ENCODE measurements around the gene CHST12. TPM values are rescaled to one million over a fixed set of nuclear protein-coding genes. Genes with fewer than 3 reads are reported as not detected.

CHST12 gene
- total RNA-seq, 1 experiment from 2014 or later, result 19.3 TPM

DNA sequence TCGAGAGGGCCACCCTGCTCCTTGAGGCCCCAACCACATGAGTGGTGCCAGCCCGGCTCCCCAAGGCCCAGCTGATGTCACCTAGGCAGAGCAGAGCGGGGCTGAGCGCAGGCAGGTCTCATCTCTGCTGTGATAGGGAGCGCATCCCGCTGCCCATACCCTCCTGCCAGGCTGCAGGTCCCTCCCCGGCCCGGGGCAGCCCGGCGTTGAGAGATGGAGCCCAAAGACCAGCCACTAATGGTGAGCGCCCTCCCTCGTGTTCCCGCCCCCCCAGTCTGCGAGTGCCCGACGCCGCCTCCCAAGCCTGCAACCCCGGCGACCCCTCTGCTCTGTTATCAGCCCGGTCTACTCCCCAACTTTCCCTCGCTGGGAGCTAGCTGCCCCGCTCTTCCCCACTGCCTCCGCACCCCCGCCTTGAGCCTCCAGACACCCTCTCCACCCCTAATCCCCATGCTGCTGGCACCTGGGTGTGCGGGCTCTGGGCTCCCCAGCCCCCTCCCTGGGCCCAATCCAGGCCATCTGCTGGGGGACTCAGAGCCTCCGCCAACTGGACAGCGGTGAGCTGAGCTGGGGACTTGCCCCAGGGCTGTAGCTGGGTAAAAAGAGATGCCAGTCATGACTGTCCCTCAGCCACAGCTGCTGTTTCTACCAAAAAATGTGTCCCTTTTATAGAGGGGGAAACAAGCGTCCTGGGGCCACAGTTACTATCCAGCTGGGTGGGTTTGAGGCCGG lies 19.7 kb upstream of the CHST12 start:
- Histone ChIP-seq H2BK120ac (ENCODE audit: low read depth, low read length, poor library complexity, severe bottlenecking) (no peak overlapping the region), H2AK5ac (ENCODE audit: insufficient read length, low read length) (no peak overlapping the region), H3K4me2 (ENCODE audit: insufficient read depth, insufficient read length, low read length) (no peak overlapping the region), H2BK5ac (ENCODE audit: insufficient read length, low read length) (no peak overlapping the region), H2AFZ (ENCODE audit: low read length) (no peak overlapping the region), H3K56ac (ENCODE audit: insufficient read length, low read depth, low read length) (no peak overlapping the region), H3K27me3 (ENCODE audit: insufficient read depth, low read length) (no peaks in the 10 kb centered on the region), H3K9me3 (ENCODE audit: control insufficient read depth, low read depth, low read length) (no peaks in the 10 kb centered on the region), H3K14ac (ENCODE audit: insufficient read depth, low read length) (no peak overlapping the region), H3K27ac (ENCODE audit: insufficient read length, low read depth, low read length) (no peak overlapping the region), H3K79me1 (ENCODE audit: insufficient read depth, low read depth, low read length, poor library complexity, severe bottlenecking) (no peaks in the 10 kb centered on the region), H2BK12ac (ENCODE audit: insufficient read length, low read depth, low read length) (no peak overlapping the region), H3T11ph (ENCODE audit: low read length) (no peak overlapping the region), H4K5ac (ENCODE audit: insufficient read length, low read depth, low read length) (no peak overlapping the region), H2BK15ac (ENCODE audit: low read depth, low read length) (no peak overlapping the region), H3K9ac (ENCODE audit: extremely low read depth, insufficient read length, low read length) (no peak overlapping the region), H4K91ac (ENCODE audit: insufficient read length, low read depth, low read length) (no peak overlapping the region), H3K23ac (ENCODE audit: insufficient read length, low read depth, low read length) (no peak overlapping the region), H3K4me1 (ENCODE audit: insufficient read depth, low read length) (no peaks in the 10 kb centered on the region), H3K18ac (ENCODE audit: insufficient read length, low read depth, low read length) (no peak overlapping the region), H3K4ac (ENCODE audit: low read depth, low read length) (no peak overlapping the region), H3K79me2 (ENCODE audit: insufficient read depth, low read length) (no peaks in the 10 kb centered on the region), H3K23me2 (ENCODE audit: insufficient read length, low read depth, low read length, poor library complexity, severe bottlenecking) (no peaks in the 10 kb centered on the region), H4K8ac (replicated peaks; ENCODE audit: insufficient read length, low read depth, low read length) (no peak overlapping the region), H2BK20ac (ENCODE audit: low read depth, low read length, poor library complexity, severe bottlenecking) (no peak overlapping the region), H4K20me1 (ENCODE audit: control insufficient read depth, insufficient read depth, insufficient read length) (no peaks in the 10 kb centered on the region)
- DNase-seq, result no peak
- Mint-ChIP-seq H3K36me3 (ENCODE audit: insufficient read depth in 1 of 3, low read depth in 3 of 3) (peaks cover 26 to 41% (median 33%) of the 10 kb centered on the region in 3 experiments; a peak in 6 of 7 replicates), H3K4me3 (no peak overlapping the region), H3K27me3 (ENCODE audit: low read depth) (no peaks in the 10 kb centered on the region), H3K27ac (no peak overlapping the region; a peak in 1 of 7 replicates), H3K4me1 (peaks cover 6 to 10% of the 10 kb centered on the region in 2 experiments), H3K9me3 (no peaks in the 10 kb centered on the region)
- WGBS (ENCODE audit: extremely low coverage, insufficient read length, low lambda C conversion rate), result no CpG with 5 or more reads among the region's 29 CpGs
- TF ChIP-seq, protein P1, sequence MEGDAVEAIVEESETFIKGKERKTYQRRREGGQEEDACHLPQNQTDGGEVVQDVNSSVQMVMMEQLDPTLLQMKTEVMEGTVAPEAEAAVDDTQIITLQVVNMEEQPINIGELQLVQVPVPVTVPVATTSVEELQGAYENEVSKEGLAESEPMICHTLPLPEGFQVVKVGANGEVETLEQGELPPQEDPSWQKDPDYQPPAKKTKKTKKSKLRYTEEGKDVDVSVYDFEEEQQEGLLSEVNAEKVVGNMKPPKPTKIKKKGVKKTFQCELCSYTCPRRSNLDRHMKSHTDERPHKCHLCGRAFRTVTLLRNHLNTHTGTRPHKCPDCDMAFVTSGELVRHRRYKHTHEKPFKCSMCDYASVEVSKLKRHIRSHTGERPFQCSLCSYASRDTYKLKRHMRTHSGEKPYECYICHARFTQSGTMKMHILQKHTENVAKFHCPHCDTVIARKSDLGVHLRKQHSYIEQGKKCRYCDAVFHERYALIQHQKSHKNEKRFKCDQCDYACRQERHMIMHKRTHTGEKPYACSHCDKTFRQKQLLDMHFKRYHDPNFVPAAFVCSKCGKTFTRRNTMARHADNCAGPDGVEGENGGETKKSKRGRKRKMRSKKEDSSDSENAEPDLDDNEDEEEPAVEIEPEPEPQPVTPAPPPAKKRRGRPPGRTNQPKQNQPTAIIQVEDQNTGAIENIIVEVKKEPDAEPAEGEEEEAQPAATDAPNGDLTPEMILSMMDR (conservative IDR thresholded peaks at IDR 0.05), result no peak

Measured in H9 (cell line).